GM18526 (cell line): ENCODE data around the gene ZDHHC8.

ENCODE experiments used
- POLR2A ChIP-seq: IDR thresholded peaks from 3 replicates; pipeline ENCODE4 v1.6.1; 2011; ENCODE audit not compliant: insufficient read length; ENCODE audit errors: extremely low read depth

ZDHHC8 gene

DNA sequence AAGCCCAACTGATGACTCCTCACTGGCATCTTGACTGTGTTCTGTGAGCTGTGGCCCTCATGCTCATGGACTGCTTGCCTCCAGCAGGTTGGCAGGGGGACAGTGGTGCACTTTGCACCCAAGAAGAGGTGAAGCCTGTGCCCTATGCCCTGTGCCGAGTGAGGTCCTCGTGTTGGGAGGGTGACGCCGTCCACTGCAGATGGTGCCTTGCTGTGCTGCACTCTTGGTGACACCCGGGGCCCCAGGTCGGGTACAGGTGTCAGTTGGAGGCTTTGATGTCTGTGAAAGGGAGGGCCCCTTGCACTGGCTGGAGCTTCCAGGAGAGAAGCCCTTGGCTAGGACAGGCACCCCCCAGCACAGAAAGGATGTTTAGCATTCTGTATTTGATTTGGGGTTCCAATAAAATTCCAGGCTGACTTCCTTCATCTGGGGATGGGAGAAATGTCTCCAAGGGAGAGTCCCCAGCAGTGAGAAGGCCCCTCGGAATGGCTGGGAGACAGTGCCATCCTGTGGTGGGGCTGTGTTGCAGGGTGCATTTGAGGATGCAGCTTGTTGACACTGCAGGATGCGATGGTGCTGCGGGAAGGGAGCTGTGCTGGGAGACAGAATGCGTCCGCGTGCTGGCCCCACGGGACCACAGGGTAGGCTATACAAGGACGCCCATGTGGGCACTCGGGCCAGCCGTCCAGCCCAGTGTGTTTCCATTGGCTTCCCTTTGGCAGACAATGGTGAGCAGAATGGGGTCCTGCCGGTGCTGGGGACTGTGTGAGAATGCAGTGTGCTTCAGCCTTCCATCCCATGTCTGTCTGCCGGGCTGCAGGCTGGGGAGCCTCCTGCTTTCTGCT lies 2.5 kb upstream of the ZDHHC8 start:
- TF ChIP-seq POLR2A: no peak

DNA sequence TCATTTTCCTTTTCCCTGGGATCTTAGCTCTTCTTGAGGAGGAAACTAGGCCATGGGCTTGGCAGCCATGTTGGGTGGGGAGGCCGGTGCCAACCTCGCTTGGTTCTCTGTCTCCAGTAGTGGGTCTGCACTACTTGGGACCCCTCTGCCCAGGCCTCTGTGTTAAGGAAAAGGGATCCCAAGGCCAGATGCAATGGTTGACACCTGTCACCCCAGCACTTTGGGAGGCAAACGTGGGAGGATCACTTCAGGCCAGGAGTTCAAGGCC lies 1.9 kb upstream of the ZDHHC8 start:
- TF ChIP-seq POLR2A: no peak

DNA sequence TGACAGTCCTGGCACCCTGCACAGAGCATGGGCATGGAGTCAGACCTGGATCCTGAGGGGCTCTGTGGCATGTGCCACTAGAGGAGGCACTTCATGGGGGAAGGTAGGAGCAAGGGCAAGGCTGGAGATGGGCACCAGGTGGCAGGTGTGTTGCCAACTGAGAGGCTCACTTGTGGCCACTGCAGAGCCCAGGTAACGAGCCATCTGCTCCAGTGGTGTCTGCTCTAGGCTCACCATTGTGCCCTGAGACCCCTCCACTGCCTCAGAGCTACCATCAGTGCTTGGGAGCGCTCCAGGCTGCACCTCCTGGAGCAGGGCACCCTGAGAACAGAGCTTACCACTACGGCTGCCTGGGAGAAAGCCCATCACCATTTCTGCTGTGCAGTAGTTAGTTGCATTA lies 1.3 kb upstream of the ZDHHC8 start:
- TF ChIP-seq POLR2A: no peak

GRCh38 chr22:20130731-20131596 lies 640 bp upstream of the ZDHHC8 start:
- TF ChIP-seq POLR2A: no peak

GRCh38 chr22:20131859-20132685 lies 468 bp downstream of the ZDHHC8 start:
- no peak for TF ChIP-seq POLR2A

GRCh38 chr22:20132686-20133246 lies 1.2 kb downstream of the ZDHHC8 start:
- no peak for TF ChIP-seq POLR2A

- TF ChIP-seq POLR2A: no peak
Observed at GRCh38 chr22:20133930-20134549, 2.4 kb downstream of the ZDHHC8 start.

GRCh38 chr22:20135265-20135664 lies 3.7 kb downstream of the ZDHHC8 start:
- TF ChIP-seq POLR2A: no peak

GRCh38 chr22:20135806-20136602 lies 4.4 kb downstream of the ZDHHC8 start:
- TF ChIP-seq POLR2A: no peak

- TF ChIP-seq POLR2A: no peak
Observed at GRCh38 chr22:20136603-20136873, 4.9 kb downstream of the ZDHHC8 start.

DNA sequence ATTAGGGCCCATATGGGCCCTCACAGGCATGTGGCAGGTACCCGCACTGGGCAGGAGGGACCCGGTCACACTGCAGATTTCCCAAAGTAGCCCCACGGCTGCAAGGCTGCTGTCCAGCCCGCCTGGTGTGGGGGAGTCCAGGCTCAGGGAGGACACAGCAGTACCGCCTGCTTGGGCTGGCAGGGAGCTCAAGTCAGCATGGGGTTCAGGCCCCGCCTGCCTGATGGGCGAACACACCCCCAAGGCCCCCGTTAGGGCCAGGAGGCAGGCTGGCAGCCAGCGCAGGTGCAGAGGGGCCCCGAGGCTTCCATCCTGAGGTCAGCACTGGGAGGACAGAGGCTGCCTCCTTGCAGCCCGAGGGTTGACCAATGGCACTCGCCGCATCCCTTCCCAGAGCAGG lies 5.5 kb downstream of the ZDHHC8 start:
- TF ChIP-seq POLR2A: no peak

GRCh38 chr22:20137671-20138416 lies 6.2 kb downstream of the ZDHHC8 start:
- TF ChIP-seq POLR2A: no peak

- no peak for TF ChIP-seq POLR2A
Observed at GRCh38 chr22:20138417-20138738, 6.8 kb downstream of the ZDHHC8 start.

- no peak for TF ChIP-seq POLR2A
Observed at GRCh38 chr22:20138868-20139267, 7.3 kb downstream of the ZDHHC8 start.

GRCh38 chr22:20139391-20140106 lies 7.9 kb downstream of the ZDHHC8 start:
- TF ChIP-seq POLR2A: no peak
